ENCODE data around the gene TYK2. TPM values are rescaled to one million over a fixed set of nuclear protein-coding genes. Genes with fewer than 3 reads are reported as not detected.
A peak's percentile ranks its signal among the peaks of the same experiment; 100 is the strongest.
"Not testable (repeated sequence)": the region's sequence is repeated elsewhere in the genome, so short reads cannot be mapped to it uniquely, and the experiment has no call there.

Gene TYK2
- total RNA-seq, 1 donor from 2014 or later = 94.4 TPM

DNA sequence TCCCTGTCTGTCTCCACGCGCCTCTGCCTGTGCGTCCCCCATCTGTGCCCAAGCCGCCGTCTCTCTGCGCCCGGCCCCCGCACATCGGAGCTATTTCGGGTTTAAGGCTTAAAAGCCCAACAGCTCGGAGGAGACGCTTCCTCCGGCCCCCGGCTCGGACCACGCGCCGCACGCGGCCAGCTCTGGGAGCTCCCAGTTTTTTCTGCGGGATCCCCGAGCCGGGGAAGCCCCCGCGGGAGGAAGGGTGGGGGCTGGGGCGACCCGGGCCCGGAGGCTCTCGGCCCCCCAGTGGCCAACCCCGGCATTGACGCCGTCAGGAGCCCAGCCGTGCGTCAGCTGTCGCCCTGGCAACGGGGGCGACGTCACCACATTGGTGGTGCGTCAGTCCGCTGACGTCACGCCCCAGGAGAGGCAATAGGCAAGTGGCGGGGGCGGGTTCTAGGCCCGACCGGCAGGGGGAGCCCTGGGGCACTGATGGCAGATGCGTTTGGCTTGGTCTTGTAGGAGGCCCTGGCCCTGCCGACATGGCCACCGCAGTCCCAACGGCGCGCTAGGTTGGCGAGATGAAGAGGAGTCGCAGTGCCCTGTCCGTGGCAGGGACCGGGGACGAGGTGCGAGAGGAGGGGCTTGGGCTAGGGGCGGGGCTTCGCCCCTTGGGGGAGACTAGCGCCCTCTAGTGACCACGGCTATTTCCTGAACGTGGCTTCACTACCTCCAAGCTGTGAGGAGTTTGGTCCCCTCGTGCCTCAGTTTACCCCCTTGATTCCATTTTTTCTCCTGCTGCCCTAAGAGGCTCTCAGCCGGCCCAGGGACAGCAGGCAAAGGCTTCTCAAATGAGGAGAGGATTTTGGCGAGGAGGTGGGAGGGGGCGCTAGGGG, 36.2 kb upstream of the TYK2 start:
- peak overlapping the region; percentile 85 for H3K27ac Mint-ChIP-seq (ENCODE audit: unreplicated experiment)
- TF ChIP-seq, protein P1, sequence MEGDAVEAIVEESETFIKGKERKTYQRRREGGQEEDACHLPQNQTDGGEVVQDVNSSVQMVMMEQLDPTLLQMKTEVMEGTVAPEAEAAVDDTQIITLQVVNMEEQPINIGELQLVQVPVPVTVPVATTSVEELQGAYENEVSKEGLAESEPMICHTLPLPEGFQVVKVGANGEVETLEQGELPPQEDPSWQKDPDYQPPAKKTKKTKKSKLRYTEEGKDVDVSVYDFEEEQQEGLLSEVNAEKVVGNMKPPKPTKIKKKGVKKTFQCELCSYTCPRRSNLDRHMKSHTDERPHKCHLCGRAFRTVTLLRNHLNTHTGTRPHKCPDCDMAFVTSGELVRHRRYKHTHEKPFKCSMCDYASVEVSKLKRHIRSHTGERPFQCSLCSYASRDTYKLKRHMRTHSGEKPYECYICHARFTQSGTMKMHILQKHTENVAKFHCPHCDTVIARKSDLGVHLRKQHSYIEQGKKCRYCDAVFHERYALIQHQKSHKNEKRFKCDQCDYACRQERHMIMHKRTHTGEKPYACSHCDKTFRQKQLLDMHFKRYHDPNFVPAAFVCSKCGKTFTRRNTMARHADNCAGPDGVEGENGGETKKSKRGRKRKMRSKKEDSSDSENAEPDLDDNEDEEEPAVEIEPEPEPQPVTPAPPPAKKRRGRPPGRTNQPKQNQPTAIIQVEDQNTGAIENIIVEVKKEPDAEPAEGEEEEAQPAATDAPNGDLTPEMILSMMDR (IDR thresholded peaks at IDR 0.05) = peak; percentile 98
- peaks cover 19% of the 10 kb centered on the region for H3K27me3 Mint-ChIP-seq (ENCODE audit: low read depth)

DNA sequence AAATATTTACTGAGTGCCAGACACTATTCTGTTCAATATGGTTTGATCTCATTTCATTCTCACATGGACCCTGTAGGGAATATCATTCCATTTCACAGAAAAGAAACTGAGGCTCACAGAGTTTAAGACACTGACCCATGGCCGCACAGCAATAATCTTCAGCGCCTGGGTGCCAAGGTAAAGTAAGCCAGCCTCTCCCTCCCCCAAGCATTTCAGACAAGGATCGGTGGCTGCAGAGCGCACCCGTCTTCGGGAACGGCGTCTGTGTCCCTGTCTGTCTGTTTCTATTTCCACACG, 35.7 kb upstream of the TYK2 start:
- Mint-ChIP-seq H3K9me3 (ENCODE audit: low read depth) (no peaks in the 10 kb centered on the region), H3K27me3 (ENCODE audit: low read depth) (peaks cover 15% of the 10 kb centered on the region), H3K4me3 (ENCODE audit: unreplicated experiment) (peak overlapping the region; percentile 77), H3K4me1 (ENCODE audit: low read depth) (peaks cover 28% of the 10 kb centered on the region), H3K36me3 (ENCODE audit: low read depth) (no peaks in the 10 kb centered on the region), H3K27ac (ENCODE audit: unreplicated experiment) (no peak overlapping the region)
- TF ChIP-seq, protein P1 (IDR thresholded peaks at IDR 0.05) = no peak
- DNase-seq (ENCODE audit: low spot score) = no peak

More for the DNA sequence above, 36.2 kb upstream of the TYK2 start:
- Mint-ChIP-seq H3K4me1 (ENCODE audit: low read depth) (peaks cover 33% of the 10 kb centered on the region), H3K36me3 (ENCODE audit: low read depth) (no peaks in the 10 kb centered on the region), H3K4me3 (ENCODE audit: unreplicated experiment) (peak overlapping the region; percentile 77), H3K9me3 (ENCODE audit: low read depth) (no peaks in the 10 kb centered on the region)
- DNase-seq (ENCODE audit: low spot score) = no peak

DNA sequence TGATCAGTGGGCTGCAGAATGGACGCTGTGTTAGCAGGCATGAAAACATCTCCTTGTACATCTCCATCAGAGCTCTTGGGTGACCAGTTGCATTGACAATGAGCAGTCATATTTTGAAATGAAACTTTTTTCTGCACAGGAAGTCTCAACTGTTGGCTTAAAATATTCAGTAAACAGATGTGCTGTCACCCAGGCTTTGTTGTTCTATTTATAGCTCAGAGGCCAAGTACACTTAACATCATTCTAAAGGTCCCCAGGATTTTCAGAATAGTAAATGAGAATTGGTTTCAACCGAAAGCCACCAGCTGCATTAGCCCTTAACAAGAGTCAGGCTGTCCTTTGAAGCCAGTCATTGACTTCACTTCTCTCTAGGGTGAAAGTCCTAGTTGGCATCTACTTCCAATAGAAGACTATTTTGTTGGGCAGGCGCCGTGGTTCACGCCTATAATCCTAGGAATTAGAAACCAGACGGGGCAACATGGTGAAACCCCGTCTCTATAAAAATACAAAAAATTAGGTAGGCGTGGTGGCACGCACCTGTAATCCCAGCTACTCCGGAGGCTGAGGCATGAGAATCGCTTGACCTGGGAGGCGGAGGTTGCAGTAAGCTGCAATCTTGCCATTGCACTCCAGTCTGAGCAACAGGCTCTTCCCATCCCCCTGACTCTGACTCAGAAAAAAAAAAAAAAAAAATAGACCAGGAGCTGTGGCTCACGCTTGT, 32.0 kb upstream of the TYK2 start:
- DNase-seq (ENCODE audit: low spot score) = no peak
- no peaks in the 10 kb centered on the region for H3K9me3 Mint-ChIP-seq (ENCODE audit: low read depth)
- no peak overlapping the region for H3K27ac Mint-ChIP-seq (ENCODE audit: unreplicated experiment)
- TF ChIP-seq, protein P1 (IDR thresholded peaks at IDR 0.05) = no peak
- peaks cover 4% of the 10 kb centered on the region for H3K27me3 Mint-ChIP-seq (ENCODE audit: low read depth)
- peaks cover 16% of the 10 kb centered on the region for H3K4me1 Mint-ChIP-seq (ENCODE audit: low read depth)
- H3K36me3 Mint-ChIP-seq (ENCODE audit: low read depth) = no peaks in the 10 kb centered on the region
- H3K4me3 Mint-ChIP-seq (ENCODE audit: unreplicated experiment) = no peak overlapping the region

DNA sequence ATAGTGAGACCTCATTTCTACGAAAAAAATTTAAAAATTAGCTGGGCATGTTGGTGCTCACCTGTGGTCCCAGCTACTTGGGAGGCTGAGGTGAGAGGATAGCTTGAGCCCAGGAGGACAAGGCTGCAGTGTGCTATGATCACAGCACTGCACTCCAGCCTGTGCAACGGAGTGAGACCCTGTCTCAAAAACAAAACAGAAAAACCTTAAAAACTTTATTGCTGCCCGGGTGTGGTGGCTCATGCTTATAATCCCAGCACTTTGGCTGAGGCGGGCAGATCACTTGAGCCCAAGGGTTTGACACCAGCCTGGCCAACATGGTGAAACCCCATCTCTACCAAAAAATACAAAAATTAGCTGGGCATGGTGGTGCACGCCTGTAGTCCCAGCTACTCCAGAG, 30.9 kb upstream of the TYK2 start:
- peaks cover 13% of the 10 kb centered on the region for H3K4me1 Mint-ChIP-seq (ENCODE audit: low read depth)
- H3K4me3 Mint-ChIP-seq (ENCODE audit: unreplicated experiment); H3K9me3 Mint-ChIP-seq (ENCODE audit: low read depth); DNase-seq (ENCODE audit: low spot score); H3K27ac Mint-ChIP-seq (ENCODE audit: unreplicated experiment); H3K36me3 Mint-ChIP-seq (ENCODE audit: low read depth); H3K27me3 Mint-ChIP-seq (ENCODE audit: low read depth): not testable (repeated sequence)

DNA sequence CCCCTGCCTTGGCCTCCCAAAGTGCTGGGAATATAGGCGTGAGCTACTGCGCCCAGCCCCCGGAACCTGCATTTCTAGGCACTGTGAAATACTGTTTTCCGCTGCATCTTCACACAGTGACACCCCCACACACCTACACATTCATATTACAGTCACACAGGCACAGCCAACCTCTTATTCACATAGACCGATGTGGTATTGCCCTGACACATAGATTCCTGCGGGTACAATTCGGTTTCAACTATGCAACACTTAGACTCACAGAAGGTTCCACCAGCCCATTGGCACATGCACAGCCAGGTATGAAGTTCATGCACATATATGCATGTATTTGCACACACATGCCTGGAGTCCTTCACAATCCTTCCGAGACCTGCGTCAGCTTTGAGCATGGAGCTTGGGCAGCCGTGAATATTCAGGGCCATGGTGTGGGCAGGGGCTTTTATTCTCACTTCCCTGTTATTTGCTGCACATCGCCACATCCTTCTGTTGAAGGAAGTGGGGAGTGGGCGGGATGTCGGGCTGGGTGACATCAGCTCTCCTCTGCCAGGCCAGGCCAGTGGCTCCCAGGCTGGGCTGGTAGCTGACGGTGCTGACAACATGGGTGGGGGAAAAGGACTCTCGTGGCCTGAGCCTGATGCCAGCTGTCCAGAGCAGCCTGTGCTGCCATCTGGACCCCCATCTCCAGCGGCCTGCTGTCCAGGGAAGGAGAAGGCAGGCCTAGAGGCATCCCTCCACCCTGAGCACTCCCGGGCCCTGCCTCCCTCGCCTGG, 28.3 kb upstream of the TYK2 start:
- TF ChIP-seq, protein P1 (IDR thresholded peaks at IDR 0.05) = no peak
- no peak overlapping the region for H3K4me3 Mint-ChIP-seq (ENCODE audit: unreplicated experiment)
- peaks cover 2% of the 10 kb centered on the region for H3K27me3 Mint-ChIP-seq (ENCODE audit: low read depth)
- H3K36me3 Mint-ChIP-seq (ENCODE audit: low read depth) = no peaks in the 10 kb centered on the region
- H3K4me1 Mint-ChIP-seq (ENCODE audit: low read depth) = peaks cover 16% of the 10 kb centered on the region
- no peak for DNase-seq (ENCODE audit: low spot score)
- no peak overlapping the region for H3K27ac Mint-ChIP-seq (ENCODE audit: unreplicated experiment)
- H3K9me3 Mint-ChIP-seq (ENCODE audit: low read depth) = no peaks in the 10 kb centered on the region
